ENCODE measurements around the gene MXI1. TPM values are rescaled to one million over a fixed set of nuclear protein-coding genes. Genes with fewer than 3 reads are reported as not detected.

The MXI1 gene
- total RNA-seq, 1 experiment from 2014 or later: 17.3 TPM

DNA sequence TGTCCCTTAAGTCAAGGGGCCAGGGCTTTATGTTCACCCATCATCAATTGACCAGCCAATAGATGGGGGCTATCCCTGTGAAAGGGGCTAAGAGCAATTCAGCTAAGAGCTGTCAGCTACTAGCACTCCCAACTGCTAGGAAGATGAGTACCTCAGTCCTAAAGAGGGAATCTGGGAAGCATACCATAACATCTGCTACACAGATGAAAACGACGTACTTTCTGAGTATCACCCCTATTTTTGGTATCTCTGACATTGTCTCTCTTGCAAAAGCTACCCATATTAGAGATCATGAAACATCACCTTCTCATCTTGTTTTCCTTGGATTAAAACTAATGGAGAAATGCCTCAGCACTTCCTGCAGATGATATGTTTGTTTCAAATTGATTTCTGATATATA, 104.8 kb downstream of the MXI1 start:
- no peak for TF ChIP-seq EZH2 (IDR thresholded peaks at IDR 0.05; ENCODE audit: borderline replicate concordance, low read depth, low read length, poor library complexity, severe bottlenecking)
- TF ChIP-seq CTCF (conservative IDR thresholded peaks at IDR 0.05; ENCODE audit: low read depth, low read length): no peak
- no peaks in the 10 kb centered on the region for H3K27me3 ChIP-seq (replicated peaks; ENCODE audit: insufficient read depth, low read depth, low read length, poor library complexity)
- no peaks in the 10 kb centered on the region for H3K36me3 ChIP-seq (ENCODE audit: insufficient read depth, low read length, poor library complexity, severe bottlenecking)
- no TSS peak for BruUV-seq (replicated peaks)
- no peak overlapping the region for H3K27ac ChIP-seq (ENCODE audit: low read depth, low read length, poor library complexity, severe bottlenecking)
- peaks cover 50% of the 10 kb centered on the region for H3K4me1 ChIP-seq (ENCODE audit: insufficient read depth, low read length, poor library complexity, severe bottlenecking)
- intact Hi-C loops (cut with micrococcal nuclease; ENCODE audit: unreplicated experiment): no loop called here
- H3K9me3 ChIP-seq (ENCODE audit: low read depth, low read length, poor library complexity, severe bottlenecking): no peaks in the 10 kb centered on the region
- H3K4me3 ChIP-seq (ENCODE audit: low read depth, low read length, poor library complexity, severe bottlenecking): no peak overlapping the region
- ChIA-PET POLR2A (ENCODE audit: low non-redundant PET) (interaction anchor here (0.6 kb wide), 1 partner anchor 262 kb away, joined by 3 read pairs; no protein-coding TSS in a partner anchor), CTCF (no interaction called here)
- DNase-seq (ENCODE audit: low spot score): no peak

- ChIA-PET POLR2A (ENCODE audit: low non-redundant PET) (interaction anchor here (1.0 kb wide), 1 partner anchor 39 kb away, joined by 3 read pairs; no protein-coding TSS in a partner anchor), CTCF (no interaction called here)
- intact Hi-C loops (cut with micrococcal nuclease; ENCODE audit: unreplicated experiment): no loop called here
- Histone ChIP-seq H3K4me1 (ENCODE audit: insufficient read depth, low read length, poor library complexity, severe bottlenecking) (peaks cover 37% of the 10 kb centered on the region), H3K27ac (ENCODE audit: low read depth, low read length, poor library complexity, severe bottlenecking) (no peak overlapping the region), H3K4me3 (ENCODE audit: low read depth, low read length, poor library complexity, severe bottlenecking) (no peak overlapping the region), H3K9me3 (ENCODE audit: low read depth, low read length, poor library complexity, severe bottlenecking) (no peaks in the 10 kb centered on the region), H3K27me3 (replicated peaks; ENCODE audit: insufficient read depth, low read depth, low read length, poor library complexity) (no peaks in the 10 kb centered on the region), H3K36me3 (ENCODE audit: insufficient read depth, low read length, poor library complexity, severe bottlenecking) (no peaks in the 10 kb centered on the region)
- DNase-seq (ENCODE audit: low spot score): no peak
- no TSS peak for BruUV-seq (replicated peaks)
- TF ChIP-seq EZH2 (IDR thresholded peaks at IDR 0.05; ENCODE audit: borderline replicate concordance, low read depth, low read length, poor library complexity, severe bottlenecking) (no peak), CTCF (conservative IDR thresholded peaks at IDR 0.05; ENCODE audit: low read depth, low read length) (no peak)
These were observed 106.3 kb downstream of the MXI1 start for GRCh38 chr10:110313674-110314073.

DNA sequence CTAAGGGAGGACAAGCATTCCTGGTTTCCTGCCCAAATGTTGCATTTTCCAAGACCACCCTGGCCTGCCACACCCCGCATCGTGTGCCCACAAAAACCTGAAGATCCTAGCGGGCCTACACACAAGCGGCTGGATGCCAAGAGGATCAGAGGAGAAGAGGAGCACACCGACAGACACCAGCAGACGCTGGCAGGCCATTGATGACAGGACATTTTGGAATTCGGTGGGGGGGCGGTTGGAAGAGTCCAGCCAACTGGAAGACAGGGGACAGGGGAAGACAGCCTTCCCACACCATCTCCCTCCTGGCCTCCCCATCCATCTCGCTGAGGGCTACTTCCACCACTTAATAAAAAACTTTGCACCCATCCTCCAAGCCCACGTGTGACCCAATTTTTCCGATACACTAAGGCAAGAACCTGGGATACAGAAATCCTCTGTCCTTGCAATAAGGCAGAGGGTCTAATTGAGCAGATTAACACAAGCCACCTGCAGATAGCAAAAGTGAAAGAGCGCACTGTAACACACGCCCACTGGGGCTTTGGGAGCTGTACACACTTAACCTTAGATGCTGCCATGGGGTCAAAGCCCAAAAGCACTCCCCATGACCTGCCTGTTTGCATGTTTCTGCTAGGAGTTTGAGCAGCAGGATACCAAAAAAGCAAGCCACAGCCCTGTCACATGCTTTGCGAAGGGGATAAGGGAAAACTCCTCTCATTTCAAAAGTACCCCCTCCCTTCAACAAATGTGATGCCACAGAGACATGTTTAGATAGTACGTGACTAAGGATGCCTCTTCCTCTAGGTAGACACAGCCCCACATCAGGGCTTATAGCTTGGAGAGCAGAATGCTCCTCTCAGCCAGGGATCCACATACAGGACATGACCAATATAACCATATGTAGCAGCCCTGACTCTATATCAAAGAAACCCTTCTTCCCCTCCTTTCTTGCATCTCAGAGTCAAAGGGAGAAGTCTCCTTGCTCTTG, 110.8 kb downstream of the MXI1 start:
- intact Hi-C loops (cut with micrococcal nuclease; ENCODE audit: unreplicated experiment): no loop called here
- TF ChIP-seq CTCF (conservative IDR thresholded peaks at IDR 0.05; ENCODE audit: low read depth, low read length) (no peak), EZH2 (IDR thresholded peaks at IDR 0.05; ENCODE audit: borderline replicate concordance, low read depth, low read length, poor library complexity, severe bottlenecking) (no peak)
- Histone ChIP-seq H3K4me1 (ENCODE audit: insufficient read depth, low read length, poor library complexity, severe bottlenecking) (no peaks in the 10 kb centered on the region), H3K9me3 (ENCODE audit: low read depth, low read length, poor library complexity, severe bottlenecking) (peaks cover 4% of the 10 kb centered on the region), H3K36me3 (ENCODE audit: insufficient read depth, low read length, poor library complexity, severe bottlenecking) (no peaks in the 10 kb centered on the region), H3K4me3 (ENCODE audit: low read depth, low read length, poor library complexity, severe bottlenecking) (no peak overlapping the region), H3K27me3 (replicated peaks; ENCODE audit: insufficient read depth, low read depth, low read length, poor library complexity) (no peaks in the 10 kb centered on the region), H3K27ac (ENCODE audit: low read depth, low read length, poor library complexity, severe bottlenecking) (no peak overlapping the region)
- no peak for DNase-seq (ENCODE audit: low spot score)
- ChIA-PET POLR2A (ENCODE audit: low non-redundant PET) (no interaction called here), CTCF (no interaction called here)
- BruUV-seq (replicated peaks): no TSS peak
